Muscle of leg (tissue), 11 donors: ENCODE data around the gene LARGE1. TPM values are rescaled to one million over a fixed set of nuclear protein-coding genes. Genes with fewer than 3 reads are reported as not detected.

Source experiments
- DNase-seq: peaks from one replicate; pipeline ENCODE4 v3.0.0; 2013
- H3K27ac ChIP-seq: one replicate; pipeline ENCODE4 v1.5.1; 2013; ENCODE audit warnings: mild to moderate bottlenecking, low read length, control low read depth
- H3K27me3 ChIP-seq: one replicate; pipeline ENCODE4 v1.6.1; 2013; ENCODE audit warnings: low read length; ENCODE audit not compliant: control insufficient read depth, insufficient read depth
- H3K36me3 ChIP-seq: one replicate; pipeline ENCODE4 v1.6.1; 2013; ENCODE audit warnings: low read length; ENCODE audit not compliant: control insufficient read depth, insufficient read depth
- H3K4me1 ChIP-seq: one replicate; pipeline ENCODE4 v1.6.1; 2013; ENCODE audit warnings: low read length; ENCODE audit not compliant: control insufficient read depth, insufficient read depth
- H3K4me3 ChIP-seq: one replicate; pipeline ENCODE4 v1.5.1; 2013; ENCODE audit warnings: low read length, control low read depth
- H3K9me3 ChIP-seq: replicated peaks from 2 replicates; pipeline ENCODE4 v1.6.1; 2013; ENCODE audit warnings: low read depth, low read length; ENCODE audit not compliant: control insufficient read depth
- WGBS: methylation state at CpG from one replicate; pipeline ENCODE4 v1.1.5; 2013; ENCODE audit warnings: missing lambda C conversion rate; ENCODE audit not compliant: insufficient coverage; 5-methylcytosine and 5-hydroxymethylcytosine counted together
- polyA plus RNA-seq, 8 donors: library from polyadenylated mRNA; unstranded; fragments of 120-200 nt; gene quantifications; one replicate each; pipeline versions ENCODE4 v1.2.1 to v1.2.3, GENCODE V29; 2013; ENCODE audit warnings: inconsistent platforms in 1 of 8, low replicate concordance in 1 of 8; ENCODE audit not compliant: insufficient read length in 8 of 8, insufficient read depth in 1 of 8
- total RNA-seq: library from RNA; stranded (reverse); fragments of 120-200 nt; gene quantifications from one replicate; pipeline ENCODE4 v1.2.4, GENCODE V29; 2013

Gene LARGE1
- total and polyA plus RNA-seq, 9 donors, result 7.7 to 14.6 (median 10.4) TPM

DNA sequence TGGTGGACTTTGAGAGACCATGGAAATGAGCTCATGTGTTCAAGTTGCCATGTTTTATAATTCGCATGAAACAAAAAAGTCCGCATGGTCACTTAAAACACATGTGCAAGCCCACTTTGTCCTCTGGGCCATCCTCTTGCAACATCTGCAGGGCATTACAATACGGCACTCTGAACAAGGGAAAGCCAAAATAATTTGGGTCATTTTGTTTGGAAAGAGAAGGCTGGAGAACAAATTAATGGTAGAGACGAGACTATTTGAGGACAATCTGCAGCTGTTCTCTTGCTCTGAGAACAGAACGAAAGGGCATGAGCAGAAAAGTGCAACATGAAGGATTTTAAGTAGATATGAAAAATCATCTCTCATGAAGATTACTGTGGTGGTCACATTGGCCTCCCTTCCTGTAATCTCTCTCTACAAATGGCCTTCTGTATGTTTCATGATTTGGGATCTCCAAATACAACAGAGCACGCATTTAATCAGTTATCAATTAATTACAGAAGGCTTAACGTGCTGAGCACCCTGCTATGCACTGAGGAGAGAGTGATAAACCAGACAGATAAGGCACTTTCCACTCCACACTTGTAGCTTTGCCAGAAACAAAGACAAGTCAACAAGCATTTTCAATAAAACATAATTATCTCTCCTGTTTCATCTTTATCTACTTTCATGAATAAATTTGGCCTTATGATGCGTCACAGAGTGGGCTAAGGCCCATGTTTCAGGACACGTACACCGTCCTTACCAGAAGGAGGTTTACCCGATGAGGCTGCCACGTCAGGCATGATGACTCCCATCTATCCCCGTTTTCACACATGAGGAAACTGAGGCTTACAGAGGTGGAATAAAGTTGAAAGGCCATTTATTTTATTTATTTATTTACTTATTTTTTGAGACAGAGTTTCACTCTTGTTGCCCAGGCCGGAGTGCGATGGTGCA, 384.1 kb downstream of the LARGE1 start:
- Histone ChIP-seq H3K9me3 (no peaks in the 10 kb centered on the region), H3K4me1 (peaks cover 13% of the 10 kb centered on the region), H3K27ac (no peak overlapping the region), H3K36me3 (no peaks in the 10 kb centered on the region), H3K4me3 (no peak overlapping the region), H3K27me3 (no peaks in the 10 kb centered on the region)
- WGBS, result 79% methylated on average over 7 of the region's 15 CpGs
- peak; percentile 45 for DNase-seq

- no peaks in the 10 kb centered on the region for H3K36me3 ChIP-seq
- H3K27ac ChIP-seq, result no peak overlapping the region
These were observed 390.7 kb downstream of the LARGE1 start for GRCh38 chr22:33529424-33530113.

DNA sequence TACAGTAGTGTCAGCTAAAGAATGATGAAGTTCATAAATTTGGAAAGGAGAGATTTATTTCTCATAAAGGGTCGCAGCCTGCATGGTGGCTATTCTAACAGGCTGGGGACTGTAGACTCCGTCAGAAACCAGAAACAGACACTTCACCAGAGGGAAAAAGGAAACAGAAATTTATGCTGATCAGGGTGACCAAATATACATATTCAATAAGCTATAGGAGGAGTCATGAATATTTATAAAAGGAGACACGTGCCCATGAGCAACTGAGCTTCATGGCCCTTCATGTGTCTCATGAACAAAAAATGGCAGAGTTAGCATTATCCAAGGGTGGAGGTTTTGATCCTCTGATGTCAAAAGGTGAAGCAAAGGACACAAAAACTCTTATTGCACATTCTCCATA, 392.1 kb downstream of the LARGE1 start:
- Histone ChIP-seq H3K27ac (no peak overlapping the region), H3K27me3 (no peaks in the 10 kb centered on the region), H3K4me3 (no peak overlapping the region), H3K4me1 (no peaks in the 10 kb centered on the region), H3K36me3 (no peaks in the 10 kb centered on the region), H3K9me3 (no peaks in the 10 kb centered on the region)
- WGBS, result no CpG with 5 or more reads among the region's 3 CpGs
- no peak for DNase-seq

More at GRCh38 chr22:33529424-33530113, 390.7 kb downstream of the LARGE1 start:
- no peak for DNase-seq
- H3K4me1 ChIP-seq, result no peaks in the 10 kb centered on the region
- no peaks in the 10 kb centered on the region for H3K27me3 ChIP-seq
- H3K4me3 ChIP-seq, result no peak overlapping the region
- no peaks in the 10 kb centered on the region for H3K9me3 ChIP-seq
- WGBS, result 52% methylated on average over 4 of the region's 9 CpGs

DNA sequence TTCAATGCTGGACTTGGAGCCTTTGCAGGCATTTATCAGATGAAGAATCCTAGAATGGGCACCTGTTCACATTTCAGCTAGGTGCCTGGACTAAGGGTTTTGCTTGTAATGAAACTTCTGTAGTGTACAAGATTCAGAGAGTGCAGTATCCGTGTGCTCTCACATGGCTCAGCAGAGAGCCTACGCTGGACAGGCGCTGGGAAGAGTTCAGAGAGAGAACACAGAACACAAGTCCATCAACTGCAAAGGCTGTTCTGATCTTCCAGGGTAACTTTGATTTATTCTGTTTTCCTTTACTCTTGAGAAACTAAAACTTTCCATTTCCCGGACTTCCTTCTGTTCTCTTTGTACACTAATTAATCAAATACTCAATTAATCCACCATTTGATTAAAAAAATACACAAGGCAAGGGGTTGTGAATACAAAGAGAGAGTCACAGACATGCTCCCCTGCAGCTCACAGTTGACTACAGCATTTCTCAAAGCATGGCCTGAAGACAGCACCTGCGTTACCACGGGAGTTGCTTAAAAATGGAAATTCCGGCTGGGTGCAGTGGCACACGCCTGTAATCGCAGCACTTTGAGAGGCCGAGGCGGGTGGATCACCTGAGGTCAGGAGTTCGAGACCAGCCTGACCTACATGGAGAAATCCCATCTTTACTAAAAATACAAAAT, 393.7 kb downstream of the LARGE1 start:
- Histone ChIP-seq H3K27ac (no peak overlapping the region), H3K4me1 (no peaks in the 10 kb centered on the region), H3K27me3 (no peaks in the 10 kb centered on the region), H3K9me3 (no peaks in the 10 kb centered on the region), H3K36me3 (no peaks in the 10 kb centered on the region), H3K4me3 (no peak overlapping the region)
- no peak for DNase-seq
- 93% methylated on average over 11 of the region's 12 CpGs for WGBS

DNA sequence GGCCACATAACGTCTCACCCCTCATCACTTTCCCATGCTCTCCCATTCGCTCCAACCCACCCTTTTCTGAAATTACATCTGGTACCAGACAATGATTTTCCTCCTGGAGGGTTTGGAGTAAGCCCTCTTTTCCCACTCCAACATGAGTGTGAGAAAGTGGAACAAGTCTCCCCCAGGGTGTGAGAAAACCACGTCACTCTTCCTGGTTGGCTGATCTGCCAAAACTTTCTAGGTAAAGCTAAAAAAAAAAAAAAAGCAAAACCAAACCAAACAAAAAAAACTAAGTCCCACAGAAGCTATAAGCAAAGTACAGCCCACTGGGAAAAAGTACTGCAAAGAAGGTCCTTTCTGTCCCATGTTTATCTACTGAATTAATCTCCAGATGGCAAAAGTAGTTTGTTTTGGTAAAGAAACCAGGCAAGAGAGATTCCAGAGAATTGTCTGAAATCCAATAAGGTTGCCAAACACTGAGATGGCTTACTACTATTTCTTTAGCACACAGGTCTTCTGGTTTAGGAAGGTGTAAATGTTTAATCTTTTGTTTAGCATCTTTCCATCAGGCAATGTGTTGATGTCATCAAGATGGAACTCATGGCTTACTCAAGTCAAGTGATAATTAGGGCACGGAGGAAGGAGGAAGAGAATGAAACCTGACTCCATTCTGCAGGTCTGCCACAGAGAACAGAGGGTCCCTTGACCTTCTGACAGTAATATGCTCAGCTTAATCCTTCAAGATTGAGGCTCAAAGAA, 395.6 kb downstream of the LARGE1 start:
- Histone ChIP-seq H3K27me3 (no peaks in the 10 kb centered on the region), H3K9me3 (peaks cover 4% of the 10 kb centered on the region), H3K36me3 (no peaks in the 10 kb centered on the region), H3K4me3 (no peak overlapping the region), H3K4me1 (no peaks in the 10 kb centered on the region), H3K27ac (no peak overlapping the region)
- DNase-seq, result no peak
- WGBS, result 0% methylated on average over 1 of the region's 4 CpGs

DNA sequence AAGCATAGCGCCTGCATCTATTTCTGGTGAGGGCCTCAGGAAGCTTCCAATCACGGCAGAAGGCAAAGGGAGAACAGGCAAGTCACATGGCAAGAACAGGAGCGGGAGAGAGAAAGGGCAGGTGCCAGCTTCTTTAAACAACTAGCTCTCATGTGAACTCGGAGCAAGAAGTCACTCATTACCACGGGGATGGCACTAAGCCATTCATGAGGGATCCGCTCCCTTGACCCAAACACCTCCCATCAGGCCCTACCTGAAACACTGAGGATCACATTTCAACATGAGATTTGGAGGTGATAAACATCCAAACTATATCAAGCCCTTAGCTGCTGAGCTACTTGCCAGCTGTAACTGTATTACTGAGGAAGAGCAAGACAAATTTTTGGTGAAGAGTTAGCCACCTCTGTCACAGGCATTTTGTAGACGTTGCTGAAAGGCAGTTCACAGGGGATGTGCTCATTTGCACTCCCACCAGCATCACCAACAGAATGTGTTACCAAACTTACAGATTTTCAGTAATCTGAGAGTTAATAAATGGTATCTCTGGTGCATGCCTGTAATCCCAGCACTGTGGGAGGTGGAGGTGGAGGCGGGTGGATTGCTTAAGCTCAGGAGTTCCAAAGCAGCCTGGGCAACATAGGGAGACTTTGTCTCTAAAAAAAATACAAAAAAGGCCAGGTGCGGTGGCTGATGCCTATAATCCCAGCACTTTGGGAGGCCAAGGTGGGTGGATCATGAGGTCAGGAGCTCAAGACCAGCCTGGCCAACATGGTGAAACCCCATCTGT, 398.2 kb downstream of the LARGE1 start:
- Histone ChIP-seq H3K27me3 (no peaks in the 10 kb centered on the region), H3K4me1 (no peaks in the 10 kb centered on the region), H3K9me3 (peaks cover 4% of the 10 kb centered on the region), H3K4me3 (no peak overlapping the region), H3K27ac (no peak overlapping the region), H3K36me3 (no peaks in the 10 kb centered on the region)
- no peak for DNase-seq
- WGBS, result 67% methylated on average over 1 of the region's 9 CpGs

DNA sequence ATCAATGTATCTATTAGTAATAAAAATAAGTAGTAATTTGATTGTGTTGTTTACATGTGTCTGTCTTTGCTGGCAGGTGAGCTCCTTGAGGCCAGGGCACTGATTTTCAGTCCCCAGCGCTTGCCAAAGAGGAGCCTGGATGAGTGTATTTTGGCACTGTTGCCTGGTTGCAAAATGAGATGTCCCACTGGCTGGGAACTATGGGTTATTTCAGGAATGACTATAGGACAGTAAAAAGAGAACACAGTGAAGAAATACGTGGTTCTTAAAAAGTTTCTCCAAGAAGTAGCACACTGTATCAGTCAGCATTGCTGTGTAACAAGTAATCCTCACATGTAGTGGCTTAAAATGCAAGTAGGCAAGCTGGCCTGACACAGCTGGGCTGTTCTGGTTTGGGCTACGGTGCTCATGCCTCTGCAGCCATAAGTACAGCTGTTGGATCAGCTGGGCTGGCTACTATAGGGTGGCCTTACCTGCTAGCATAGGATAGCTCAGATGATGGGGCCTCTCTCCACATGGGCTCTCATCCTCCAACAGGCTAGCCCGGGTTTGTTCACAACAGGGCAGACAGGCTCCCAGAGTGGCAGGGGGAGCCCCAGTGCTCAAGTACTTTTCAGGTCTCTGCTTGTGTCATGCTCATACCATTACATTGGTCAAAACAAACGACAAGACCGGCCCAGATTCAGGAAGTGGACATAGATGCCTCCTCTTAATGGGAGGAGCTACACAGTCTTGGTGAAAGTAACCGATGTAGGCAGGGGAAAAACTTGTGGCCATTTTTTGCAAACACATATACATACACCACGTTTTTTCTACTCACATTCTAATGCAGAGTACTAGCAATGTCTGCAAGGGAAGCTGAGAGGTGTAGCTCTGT, 399.1 kb downstream of the LARGE1 start:
- no peak overlapping the region for H3K27ac ChIP-seq
- no peak for DNase-seq
- H3K9me3 ChIP-seq, result peaks cover 4% of the 10 kb centered on the region
- no peak overlapping the region for H3K4me3 ChIP-seq
- WGBS, result 73% methylated on average over 3 of the region's 8 CpGs
- no peaks in the 10 kb centered on the region for H3K27me3 ChIP-seq
- H3K4me1 ChIP-seq, result no peaks in the 10 kb centered on the region
- no peaks in the 10 kb centered on the region for H3K36me3 ChIP-seq

GRCh38 chr22:33519974-33520903, 400.0 kb downstream of the LARGE1 start:
- no peak for DNase-seq
- Histone ChIP-seq H3K27me3 (no peaks in the 10 kb centered on the region), H3K4me1 (no peaks in the 10 kb centered on the region), H3K4me3 (no peak overlapping the region), H3K9me3 (peaks cover 4% of the 10 kb centered on the region), H3K36me3 (no peaks in the 10 kb centered on the region), H3K27ac (no peak overlapping the region)
- 50% methylated on average over 10 of the region's 13 CpGs for WGBS
